DND-41 (cell line): ENCODE data around the gene MIS18A.

Experiments used
- ATAC-seq: fragments of 200-7000 bp; cut with Tn5 transposase; 3 replicates; pipeline ENCODE4 v1.9.1; 2021; ENCODE audit warnings: low read depth; ENCODE audit not compliant: insufficient read depth
- DNase-seq: peaks from one replicate; pipeline ENCODE4 v3.0.0-alpha.2; 2020
- H2AFZ ChIP-seq: 2 replicates; pipeline ENCODE4 v1.6.0; 2012; ENCODE audit warnings: low read depth, low read length
- H3K27ac ChIP-seq: 2 replicates; pipeline ENCODE4 v1.5.1; 2012; ENCODE audit warnings: low read length, inconsistent platforms
- H3K27me3 ChIP-seq: fragments of 200-600 bp; sonication (generic); 2 replicates; pipeline ENCODE4 v1.6.0; 2012; ENCODE audit warnings: low read length, mild to moderate bottlenecking, inconsistent platforms; ENCODE audit not compliant: insufficient read depth, poor library complexity
- H3K36me3 ChIP-seq: 2 replicates; pipeline ENCODE4 v1.5.1; 2012; ENCODE audit warnings: low read length, inconsistent platforms; ENCODE audit not compliant: insufficient read depth
- H3K4me1 ChIP-seq: 2 replicates; pipeline ENCODE4 v1.5.1; 2012; ENCODE audit warnings: mild to moderate bottlenecking, low read length; ENCODE audit not compliant: insufficient read depth
- H3K4me2 ChIP-seq: 2 replicates; pipeline ENCODE4 v1.6.0; 2012; ENCODE audit warnings: mild to moderate bottlenecking, moderate library complexity, low read length, inconsistent platforms; ENCODE audit not compliant: insufficient read depth
- H3K4me3 ChIP-seq, 2 experiments: fragments of 200-600 bp in 1 of 2; shearing (Covaris generic) in 1 of 2; 2 replicates each; pipeline ENCODE4 v1.5.1; 2012 to 2016; ENCODE audit warnings: inconsistent platforms in 2 of 2, low read length in 2 of 2, mild to moderate bottlenecking in 2 of 2, low read depth in 1 of 2, moderate library complexity in 1 of 2
- H3K79me2 ChIP-seq: 2 replicates; pipeline ENCODE4 v1.6.0; 2012; ENCODE audit warnings: low read length, inconsistent platforms; ENCODE audit not compliant: insufficient read depth
- H3K9ac ChIP-seq: 2 replicates; pipeline ENCODE4 v1.6.0; 2012; ENCODE audit warnings: low read depth, mild to moderate bottlenecking, inconsistent platforms, low read length, moderate library complexity
- H3K9me3 ChIP-seq: 2 replicates; pipeline ENCODE4 v1.5.1; 2012; ENCODE audit warnings: low read length, moderate library complexity, mild to moderate bottlenecking, inconsistent platforms; ENCODE audit not compliant: insufficient read depth, severe bottlenecking
- H4K20me1 ChIP-seq: 2 replicates; pipeline ENCODE4 v1.6.0; 2012; ENCODE audit warnings: low read length; ENCODE audit not compliant: insufficient read depth
- CTCF ChIP-seq: IDR thresholded peaks from 2 replicates; pipeline ENCODE4 v1.5.1; 2012; ENCODE audit warnings: borderline replicate concordance, low read length, moderate library complexity, mild to moderate bottlenecking; ENCODE audit not compliant: poor library complexity, severe bottlenecking; ENCODE audit errors: extremely low read depth
- EZH2 ChIP-seq: IDR thresholded peaks from 3 replicates; pipeline ENCODE4 v1.6.1; 2012; ENCODE audit warnings: borderline replicate concordance, low read depth, mild to moderate bottlenecking, moderate library complexity, low read length, inconsistent platforms; ENCODE audit not compliant: severe bottlenecking

Gene MIS18A

GRCh38 chr21:32320059-32320458, 41.2 kb upstream of the MIS18A start:
- Histone ChIP-seq H3K36me3 (peaks cover 95% of the 10 kb centered on the region), H3K4me2 (no peak overlapping the region), H3K27me3 (no peaks in the 10 kb centered on the region), H3K4me3 (no peak overlapping the region), H3K79me2 (no peaks in the 10 kb centered on the region), H3K4me1 (no peaks in the 10 kb centered on the region), H3K27ac (no peak overlapping the region), H4K20me1 (peaks cover 9% of the 10 kb centered on the region; the same call in 1 of the 2 replicates), H3K9ac (no peak overlapping the region), H3K9me3 (no peaks in the 10 kb centered on the region), H2AFZ (no peak overlapping the region)
- ATAC-seq (no peak), DNase-seq (no peak)
- no peak for TF ChIP-seq EZH2

GRCh38 chr21:32319012-32319411, 40.2 kb upstream of the MIS18A start:
- TF ChIP-seq EZH2 (no peak), CTCF (no peak)
- Histone ChIP-seq H3K4me3 (no peak overlapping the region), H3K4me1 (no peaks in the 10 kb centered on the region), H4K20me1 (peaks cover 9% of the 10 kb centered on the region), H3K9me3 (no peaks in the 10 kb centered on the region), H3K27me3 (no peaks in the 10 kb centered on the region), H3K4me2 (no peak overlapping the region), H3K79me2 (no peaks in the 10 kb centered on the region), H3K36me3 (peaks cover 95% of the 10 kb centered on the region), H3K9ac (no peak overlapping the region), H3K27ac (no peak overlapping the region), H2AFZ (no peak overlapping the region)
- no peak for ATAC-seq
- no peak for DNase-seq

GRCh38 chr21:32317726-32318125, 38.9 kb upstream of the MIS18A start:
- TF ChIP-seq EZH2 (no peak), CTCF (no peak)
- Histone ChIP-seq H3K4me3 (no peak overlapping the region), H3K79me2 (no peaks in the 10 kb centered on the region), H3K4me1 (no peaks in the 10 kb centered on the region), H3K9me3 (no peaks in the 10 kb centered on the region), H2AFZ (no peak overlapping the region), H3K27me3 (no peaks in the 10 kb centered on the region), H3K4me2 (no peak overlapping the region), H3K27ac (no peak overlapping the region), H3K36me3 (peaks cover 95% of the 10 kb centered on the region), H4K20me1 (peaks cover 7% of the 10 kb centered on the region), H3K9ac (no peak overlapping the region)
- no peak for ATAC-seq
- DNase-seq, result no peak

- no peak overlapping the region for H3K4me2 ChIP-seq
- DNase-seq (no peak), ATAC-seq (no peak)
- H3K27ac ChIP-seq, result no peak overlapping the region
- H3K79me2 ChIP-seq, result no peaks in the 10 kb centered on the region
- TF ChIP-seq EZH2 (no peak), CTCF (no peak)
- H3K27me3 ChIP-seq, result no peaks in the 10 kb centered on the region
- no peak overlapping the region for H3K4me3 ChIP-seq
- no peak overlapping the region for H2AFZ ChIP-seq
- no peak overlapping the region for H3K9ac ChIP-seq
- H4K20me1 ChIP-seq, result peaks cover 6% of the 10 kb centered on the region
- H3K4me1 ChIP-seq, result no peaks in the 10 kb centered on the region
- no peaks in the 10 kb centered on the region for H3K9me3 ChIP-seq
- H3K36me3 ChIP-seq, result peaks cover 94% of the 10 kb centered on the region
Measured at GRCh38 chr21:32316361-32317215, 37.7 kb upstream of the MIS18A start.
